H7 (cell line): ENCODE measurements around the gene TRAF6. TPM values are rescaled to one million over a fixed set of nuclear protein-coding genes. Genes with fewer than 3 reads are reported as not detected.
"Not testable (repeated sequence)": the region's sequence is repeated elsewhere in the genome, so short reads cannot be mapped to it uniquely, and the experiment has no call there.

Source experiments
- DNase-seq: peaks from one replicate; pipeline ENCODE4 v3.0.0; 2012
- H3K27me3 ChIP-seq: 2 replicates; pipeline ENCODE4 v1.6.0; 2011; ENCODE audit warnings: mild to moderate bottlenecking, low read length; ENCODE audit not compliant: control insufficient read depth, insufficient read depth
- H3K36me3 ChIP-seq: replicated peaks from 2 replicates; pipeline ENCODE4 v1.5.1; 2011; ENCODE audit warnings: low read length; ENCODE audit not compliant: control insufficient read depth, insufficient read depth
- H3K4me3 ChIP-seq: 2 replicates; pipeline ENCODE4 v1.5.1; 2011; ENCODE audit warnings: low read depth, mild to moderate bottlenecking, control low read depth, low read length, moderate library complexity; ENCODE audit not compliant: insufficient read depth
- total RNA-seq: library from RNA; depleted of rRNA; stranded (reverse); fragments of >200 nt; shearing (Covaris generic); gene quantifications from 2 replicates; pipeline ENCODE4 v1.2.3, GENCODE V29; 2014; rRNA removed

Gene TRAF6, protein sequence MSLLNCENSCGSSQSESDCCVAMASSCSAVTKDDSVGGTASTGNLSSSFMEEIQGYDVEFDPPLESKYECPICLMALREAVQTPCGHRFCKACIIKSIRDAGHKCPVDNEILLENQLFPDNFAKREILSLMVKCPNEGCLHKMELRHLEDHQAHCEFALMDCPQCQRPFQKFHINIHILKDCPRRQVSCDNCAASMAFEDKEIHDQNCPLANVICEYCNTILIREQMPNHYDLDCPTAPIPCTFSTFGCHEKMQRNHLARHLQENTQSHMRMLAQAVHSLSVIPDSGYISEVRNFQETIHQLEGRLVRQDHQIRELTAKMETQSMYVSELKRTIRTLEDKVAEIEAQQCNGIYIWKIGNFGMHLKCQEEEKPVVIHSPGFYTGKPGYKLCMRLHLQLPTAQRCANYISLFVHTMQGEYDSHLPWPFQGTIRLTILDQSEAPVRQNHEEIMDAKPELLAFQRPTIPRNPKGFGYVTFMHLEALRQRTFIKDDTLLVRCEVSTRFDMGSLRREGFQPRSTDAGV
- 6.0 and 6.9 TPM in 2 replicates for total RNA-seq

- peak; percentile 87 for DNase-seq
- no peaks in the 10 kb centered on the region for H3K27me3 ChIP-seq
- peak within 1 kb of the TSS; percentile 92 for H3K4me3 ChIP-seq
- H3K36me3 ChIP-seq, result no peaks in the 10 kb centered on the region
Observed at GRCh38 chr11:36509694-36510593, at the start of gene TRAF6. Gene TRAF6 (minus strand): TSS chr11:36510272. CDS start chr11:36501515, 8,757 bp downstream.

DNA sequence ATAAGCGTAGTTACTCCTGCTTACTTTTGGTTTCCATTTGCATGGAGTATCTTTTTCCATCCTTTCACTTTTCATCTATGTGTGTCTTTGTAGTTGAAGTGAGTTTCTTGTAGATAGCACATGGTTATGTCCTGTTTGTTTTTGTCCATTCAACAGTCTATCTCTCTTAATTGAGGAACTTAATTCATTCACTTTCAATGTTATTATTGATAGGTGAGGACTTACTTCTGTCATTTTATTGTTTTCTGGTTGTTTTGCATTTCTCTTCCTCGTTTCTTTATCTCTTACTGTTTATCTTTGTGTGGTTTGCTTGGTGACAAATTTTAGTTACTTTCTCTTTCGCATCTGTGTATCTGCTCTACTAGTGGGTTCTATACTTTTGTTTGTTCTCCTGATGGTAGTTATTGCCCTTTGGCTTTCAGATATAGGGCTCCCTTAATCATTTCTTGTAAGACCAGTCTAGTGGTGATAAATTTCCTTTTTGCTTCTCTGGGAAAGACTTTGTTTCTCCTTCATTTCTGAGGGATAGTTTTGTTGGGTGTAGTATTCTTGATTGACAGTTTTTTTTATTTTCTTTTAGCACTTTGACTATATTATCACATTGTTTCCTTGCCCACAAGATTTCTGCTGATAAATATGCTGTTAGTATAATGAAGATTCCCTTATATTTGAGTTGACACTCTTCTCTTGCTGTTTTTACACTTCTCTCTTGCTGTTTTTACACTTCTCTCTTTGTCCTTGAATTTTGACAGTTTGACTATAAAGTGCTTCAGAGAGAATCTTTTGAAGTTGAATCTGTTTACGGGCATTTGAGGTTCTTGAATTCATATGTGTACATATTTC is 48.7 kb upstream of the TRAF6 start:
- Histone ChIP-seq H3K36me3 (no peaks in the 10 kb centered on the region), H3K4me3 (no peak overlapping the region), H3K27me3 (no peaks in the 10 kb centered on the region)
- DNase-seq, result no peak

- no peaks in the 10 kb centered on the region for H3K27me3 ChIP-seq
- DNase-seq, result no peak
- H3K4me3 ChIP-seq, result no peak overlapping the region
- no peaks in the 10 kb centered on the region for H3K36me3 ChIP-seq
Observed at GRCh38 chr11:36557991-36558390, 47.9 kb upstream of the TRAF6 start.

GRCh38 chr11:36557390-36557789 is 47.3 kb upstream of the TRAF6 start:
- not testable (repeated sequence) for H3K4me3 ChIP-seq, H3K36me3 ChIP-seq, H3K27me3 ChIP-seq, DNase-seq

GRCh38 chr11:36550385-36551115 is 40.5 kb upstream of the TRAF6 start:
- Histone ChIP-seq H3K36me3 (no peaks in the 10 kb centered on the region), H3K4me3 (no peak overlapping the region), H3K27me3 (no peaks in the 10 kb centered on the region)
- no peak for DNase-seq

- no peak overlapping the region for H3K4me3 ChIP-seq
- H3K36me3 ChIP-seq, result no peaks in the 10 kb centered on the region
- H3K27me3 ChIP-seq, result no peaks in the 10 kb centered on the region
- peak; percentile 24 for DNase-seq
Observed at GRCh38 chr11:36540998-36541397, 30.9 kb upstream of the TRAF6 start.

- Histone ChIP-seq H3K27me3 (no peaks in the 10 kb centered on the region), H3K36me3 (no peaks in the 10 kb centered on the region), H3K4me3 (no peak overlapping the region)
- DNase-seq, result no peak
Observed at GRCh38 chr11:36534276-36534840, 24.3 kb upstream of the TRAF6 start.

DNA sequence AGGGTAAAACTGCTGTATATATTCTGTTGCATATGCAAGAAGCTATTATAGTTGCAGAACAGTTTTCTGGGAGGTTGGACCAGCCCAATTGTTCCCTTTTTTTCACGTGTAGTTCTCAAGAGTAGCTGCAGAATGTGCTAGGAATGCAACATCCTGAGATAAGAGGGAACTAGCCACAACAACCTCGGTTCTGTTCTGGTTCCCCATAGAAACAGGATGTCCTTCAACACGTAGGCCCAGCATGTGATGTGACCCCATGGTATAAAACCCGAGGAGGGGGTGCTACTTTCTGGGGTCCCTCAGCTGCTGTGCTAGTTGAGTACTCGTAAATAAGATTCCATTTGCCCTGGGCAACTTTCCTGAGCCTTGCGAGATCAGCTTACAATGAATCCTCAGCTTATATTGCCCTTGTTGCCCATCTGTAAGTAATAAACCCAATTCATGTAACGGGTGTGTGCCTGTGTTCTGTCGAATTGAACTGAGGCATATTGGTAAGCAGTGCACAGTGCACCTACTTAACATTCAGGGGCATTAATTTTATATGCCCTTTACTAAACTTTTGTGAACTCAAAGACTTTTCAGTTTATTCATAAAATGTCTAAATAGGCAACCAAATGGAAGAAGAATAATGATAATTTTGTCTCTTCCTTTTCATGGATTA is 23.0 kb upstream of the TRAF6 start:
- no peak for DNase-seq
- no peaks in the 10 kb centered on the region for H3K27me3 ChIP-seq
- H3K4me3 ChIP-seq, result no peak overlapping the region
- H3K36me3 ChIP-seq, result no peaks in the 10 kb centered on the region

DNA sequence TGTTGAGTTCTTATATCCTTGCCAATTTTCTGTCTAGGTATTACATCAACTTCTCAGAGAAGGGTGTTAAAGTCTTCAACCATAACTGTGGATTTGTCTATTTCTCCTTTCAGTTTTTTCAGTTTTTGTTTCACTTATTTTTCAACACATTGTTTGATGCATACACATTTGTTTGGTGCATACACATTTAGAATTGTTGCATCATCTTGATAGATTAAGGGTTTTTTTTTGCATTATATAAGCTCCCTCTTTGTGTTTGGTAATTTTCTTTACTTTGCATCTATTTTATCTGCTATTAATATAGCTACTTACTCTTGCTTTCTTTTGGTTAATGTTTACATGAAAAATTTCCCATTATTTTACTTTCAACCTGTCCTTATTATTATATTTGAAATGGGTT is 20.8 kb upstream of the TRAF6 start:
- H3K27me3 ChIP-seq, result no peaks in the 10 kb centered on the region
- no peaks in the 10 kb centered on the region for H3K36me3 ChIP-seq
- no peak for DNase-seq
- H3K4me3 ChIP-seq, result no peak overlapping the region

GRCh38 chr11:36513965-36514364 is 3.9 kb upstream of the TRAF6 start:
- Histone ChIP-seq H3K4me3 (no peak overlapping the region), H3K27me3 (no peaks in the 10 kb centered on the region), H3K36me3 (no peaks in the 10 kb centered on the region)
- no peak for DNase-seq

- Histone ChIP-seq H3K27me3 (no peaks in the 10 kb centered on the region), H3K4me3 (no peak overlapping the region), H3K36me3 (no peaks in the 10 kb centered on the region)
- no peak for DNase-seq
Observed at GRCh38 chr11:36512016-36512415, 1.9 kb upstream of the TRAF6 start.

- not testable (repeated sequence) for H3K36me3 ChIP-seq, H3K4me3 ChIP-seq, DNase-seq, H3K27me3 ChIP-seq
Observed at GRCh38 chr11:36511062-36511461, 990 bp upstream of the TRAF6 start.

GRCh38 chr11:36510594-36510942 is 496 bp upstream of the TRAF6 start:
- no peaks in the 10 kb centered on the region for H3K36me3 ChIP-seq
- H3K4me3 ChIP-seq, result peak overlapping the region; percentile 92
- H3K27me3 ChIP-seq, result no peaks in the 10 kb centered on the region
- peak; percentile 49 for DNase-seq
